ENCODE measurements around the gene MCU. TPM values are rescaled to one million over a fixed set of nuclear protein-coding genes. Genes with fewer than 3 reads are reported as not detected.

Gene MCU
- polyA plus RNA-seq, 1 donor from 2014 or later: 22.9 TPM

GRCh38 chr10:72654720-72655119 is 37.2 kb upstream of the MCU start:
- no peaks in the 10 kb centered on the region for H3K79me2 ChIP-seq (replicated peaks; ENCODE audit: insufficient read depth, low read length)
- H3F3A ChIP-seq (ENCODE audit: insufficient read depth, low read length, poor library complexity, severe bottlenecking): no peaks in the 10 kb centered on the region
- no peak overlapping the region for H2AFZ ChIP-seq (ENCODE audit: low read depth, low read length)
- no peaks in the 10 kb centered on the region for H3K27me3 ChIP-seq (ENCODE audit: insufficient read depth, low read depth, low read length)
- no peaks in the 10 kb centered on the region for H3K9me2 ChIP-seq (ENCODE audit: insufficient read depth, low read length)
- H3K4me2 ChIP-seq (ENCODE audit: low read length): no peak overlapping the region
- H3K9ac ChIP-seq (ENCODE audit: low read length): no peak overlapping the region
- H3K36me3 ChIP-seq (ENCODE audit: insufficient read depth, low read length): no peaks in the 10 kb centered on the region
- TF ChIP-seq MXI1 (conservative IDR thresholded peaks at IDR 0.05; ENCODE audit: poor library complexity, severe bottlenecking) (no peak), EZH2 (IDR thresholded peaks at IDR 0.05; ENCODE audit: borderline replicate concordance, insufficient read depth, low read length, poor library complexity, severe bottlenecking) (no peak), EP300 (conservative IDR thresholded peaks at IDR 0.05; ENCODE audit: poor library complexity, severe bottlenecking) (no peak), RAD21 (conservative IDR thresholded peaks at IDR 0.05) (no peak), SMC3 (conservative IDR thresholded peaks at IDR 0.05; ENCODE audit: poor library complexity) (no peak), POLR2AphosphoS5 (IDR thresholded peaks at IDR 0.05) (no peak), REST (IDR thresholded peaks at IDR 0.05; ENCODE audit: borderline replicate concordance) (no peak)
- H3K9me3 ChIP-seq (ENCODE audit: low read length): no peaks in the 10 kb centered on the region
- no peaks in the 10 kb centered on the region for H4K20me1 ChIP-seq (ENCODE audit: insufficient read depth)
- H3K4me3 ChIP-seq (ENCODE audit: low read length): no peak overlapping the region
- no peak overlapping the region for H3K27ac ChIP-seq (ENCODE audit: low read length)

- no peak overlapping the region for H2AFZ ChIP-seq (ENCODE audit: low read depth, low read length)
- H3F3A ChIP-seq (ENCODE audit: insufficient read depth, low read length, poor library complexity, severe bottlenecking): no peaks in the 10 kb centered on the region
- no peak overlapping the region for H3K9ac ChIP-seq (ENCODE audit: low read length)
- no peaks in the 10 kb centered on the region for H4K20me1 ChIP-seq (ENCODE audit: insufficient read depth)
- H3K36me3 ChIP-seq (ENCODE audit: insufficient read depth, low read length): no peaks in the 10 kb centered on the region
- H3K4me3 ChIP-seq (ENCODE audit: low read length): no peak overlapping the region
- no peak for TF ChIP-seq EP300 (conservative IDR thresholded peaks at IDR 0.05; ENCODE audit: poor library complexity, severe bottlenecking)
- TF ChIP-seq CTCF (IDR thresholded peaks at IDR 0.05; ENCODE audit: poor library complexity, severe bottlenecking): no peak
- TF ChIP-seq TAF1 (IDR thresholded peaks at IDR 0.05; ENCODE audit: low read depth): no peak
- no peak for TF ChIP-seq POLR2AphosphoS5 (IDR thresholded peaks at IDR 0.05)
- TF ChIP-seq SMC3 (conservative IDR thresholded peaks at IDR 0.05; ENCODE audit: poor library complexity): no peak
- TF ChIP-seq REST (IDR thresholded peaks at IDR 0.05; ENCODE audit: borderline replicate concordance): no peak
- TF ChIP-seq EZH2 (IDR thresholded peaks at IDR 0.05; ENCODE audit: borderline replicate concordance, insufficient read depth, low read length, poor library complexity, severe bottlenecking): no peak
- TF ChIP-seq MXI1 (conservative IDR thresholded peaks at IDR 0.05; ENCODE audit: poor library complexity, severe bottlenecking): no peak
- TF ChIP-seq RAD21 (conservative IDR thresholded peaks at IDR 0.05): no peak
- H3K79me2 ChIP-seq (replicated peaks; ENCODE audit: insufficient read depth, low read length): no peaks in the 10 kb centered on the region
- H3K9me3 ChIP-seq (ENCODE audit: low read length): no peaks in the 10 kb centered on the region
- no peak overlapping the region for H3K4me2 ChIP-seq (ENCODE audit: low read length)
- H3K9me2 ChIP-seq (ENCODE audit: insufficient read depth, low read length): no peaks in the 10 kb centered on the region
- H3K27me3 ChIP-seq (ENCODE audit: insufficient read depth, low read depth, low read length): no peaks in the 10 kb centered on the region
- H3K27ac ChIP-seq (ENCODE audit: low read length): no peak overlapping the region
Measured at GRCh38 chr10:72658696-72659400, 33.1 kb upstream of the MCU start.

Data from neural cell (in vitro differentiated cells).